ENCODE measurements around the gene SNAP47.

The SNAP47 gene

GRCh38 chr1:227729144-227729880 lies 5.9 kb upstream of the SNAP47 start:
- no peak for TF ChIP-seq TAF1 (IDR thresholded peaks at IDR 0.05; ENCODE audit: borderline replicate concordance, insufficient read depth, low read length)
- TF ChIP-seq POLR2AphosphoS5 (IDR thresholded peaks at IDR 0.05; ENCODE audit: low read depth, low read length): peak; percentile 59
- TF ChIP-seq, protein P1, sequence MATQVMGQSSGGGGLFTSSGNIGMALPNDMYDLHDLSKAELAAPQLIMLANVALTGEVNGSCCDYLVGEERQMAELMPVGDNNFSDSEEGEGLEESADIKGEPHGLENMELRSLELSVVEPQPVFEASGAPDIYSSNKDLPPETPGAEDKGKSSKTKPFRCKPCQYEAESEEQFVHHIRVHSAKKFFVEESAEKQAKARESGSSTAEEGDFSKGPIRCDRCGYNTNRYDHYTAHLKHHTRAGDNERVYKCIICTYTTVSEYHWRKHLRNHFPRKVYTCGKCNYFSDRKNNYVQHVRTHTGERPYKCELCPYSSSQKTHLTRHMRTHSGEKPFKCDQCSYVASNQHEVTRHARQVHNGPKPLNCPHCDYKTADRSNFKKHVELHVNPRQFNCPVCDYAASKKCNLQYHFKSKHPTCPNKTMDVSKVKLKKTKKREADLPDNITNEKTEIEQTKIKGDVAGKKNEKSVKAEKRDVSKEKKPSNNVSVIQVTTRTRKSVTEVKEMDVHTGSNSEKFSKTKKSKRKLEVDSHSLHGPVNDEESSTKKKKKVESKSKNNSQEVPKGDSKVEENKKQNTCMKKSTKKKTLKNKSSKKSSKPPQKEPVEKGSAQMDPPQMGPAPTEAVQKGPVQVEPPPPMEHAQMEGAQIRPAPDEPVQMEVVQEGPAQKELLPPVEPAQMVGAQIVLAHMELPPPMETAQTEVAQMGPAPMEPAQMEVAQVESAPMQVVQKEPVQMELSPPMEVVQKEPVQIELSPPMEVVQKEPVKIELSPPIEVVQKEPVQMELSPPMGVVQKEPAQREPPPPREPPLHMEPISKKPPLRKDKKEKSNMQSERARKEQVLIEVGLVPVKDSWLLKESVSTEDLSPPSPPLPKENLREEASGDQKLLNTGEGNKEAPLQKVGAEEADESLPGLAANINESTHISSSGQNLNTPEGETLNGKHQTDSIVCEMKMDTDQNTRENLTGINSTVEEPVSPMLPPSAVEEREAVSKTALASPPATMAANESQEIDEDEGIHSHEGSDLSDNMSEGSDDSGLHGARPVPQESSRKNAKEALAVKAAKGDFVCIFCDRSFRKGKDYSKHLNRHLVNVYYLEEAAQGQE (IDR thresholded peaks at IDR 0.05; ENCODE audit: insufficient read depth in 1 of 2, low read depth in 2 of 2, low read length in 2 of 2): no peak
- no peak for TF ChIP-seq FOXP2 (optimal IDR thresholded peaks at IDR 0.05; ENCODE audit: borderline replicate concordance, extremely low read depth, extremely low read length, insufficient read depth)
- TF ChIP-seq SIN3A (IDR thresholded peaks at IDR 0.05; ENCODE audit: borderline replicate concordance, insufficient read depth, low read length): 0 out of 2 replicates have a peak, but pooled peaks have one; percentile 23

DNA sequence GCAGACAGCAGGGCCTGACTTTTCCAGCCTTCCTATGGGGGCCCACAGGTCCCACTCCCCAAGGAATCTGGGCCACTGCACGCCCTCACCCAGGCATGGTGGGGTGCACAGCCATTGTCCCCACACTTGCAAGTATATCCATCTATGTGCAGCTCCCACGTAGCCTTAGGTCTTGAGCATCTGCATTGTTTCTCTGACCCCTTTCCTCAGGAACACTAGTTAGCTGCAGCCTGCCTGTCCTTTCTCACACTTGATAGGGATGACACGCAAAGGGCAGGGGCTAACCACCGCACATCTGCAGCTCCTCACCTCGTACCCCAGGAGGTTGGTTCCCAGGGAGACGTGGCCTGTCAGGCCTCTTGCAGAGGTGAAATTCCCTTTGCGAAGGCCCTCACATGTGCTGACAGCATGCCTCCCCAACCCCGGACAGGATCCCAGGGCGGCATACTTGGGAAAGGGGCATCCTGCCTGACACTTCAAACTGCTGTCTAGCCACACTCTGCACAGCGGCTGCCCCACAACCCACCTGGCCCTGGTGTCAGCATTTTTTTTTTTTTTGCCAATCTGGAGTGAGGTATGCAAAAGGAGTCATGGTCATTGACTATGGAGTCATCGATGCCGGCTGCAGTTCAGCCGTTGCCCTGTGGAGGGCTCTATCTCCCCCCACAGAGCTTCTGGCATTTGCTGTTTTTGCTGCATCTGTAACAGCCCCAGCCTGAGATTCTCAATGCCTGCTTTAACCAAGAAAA lies 5.2 kb upstream of the SNAP47 start:
- no peak for TF ChIP-seq TAF1 (IDR thresholded peaks at IDR 0.05; ENCODE audit: borderline replicate concordance, insufficient read depth, low read length)
- TF ChIP-seq SIN3A (IDR thresholded peaks at IDR 0.05; ENCODE audit: borderline replicate concordance, insufficient read depth, low read length): no peak
- no peak; the same call in none of the 2 replicates for TF ChIP-seq POLR2AphosphoS5 (IDR thresholded peaks at IDR 0.05; ENCODE audit: low read depth, low read length)
- TF ChIP-seq, protein P1 (IDR thresholded peaks at IDR 0.05; ENCODE audit: insufficient read depth in 1 of 2, low read depth in 2 of 2, low read length in 2 of 2): no peak
- TF ChIP-seq FOXP2 (optimal IDR thresholded peaks at IDR 0.05; ENCODE audit: borderline replicate concordance, extremely low read depth, extremely low read length, insufficient read depth): no peak

GRCh38 chr1:227730630-227731151 lies 4.5 kb upstream of the SNAP47 start:
- TF ChIP-seq FOXP2 (optimal IDR thresholded peaks at IDR 0.05; ENCODE audit: borderline replicate concordance, extremely low read depth, extremely low read length, insufficient read depth): no peak
- TF ChIP-seq SIN3A (IDR thresholded peaks at IDR 0.05; ENCODE audit: borderline replicate concordance, insufficient read depth, low read length): no peak
- TF ChIP-seq, protein P1 (IDR thresholded peaks at IDR 0.05; ENCODE audit: insufficient read depth in 1 of 2, low read depth in 2 of 2, low read length in 2 of 2): no peak
- no peak for TF ChIP-seq TAF1 (IDR thresholded peaks at IDR 0.05; ENCODE audit: borderline replicate concordance, insufficient read depth, low read length)
- TF ChIP-seq POLR2AphosphoS5 (IDR thresholded peaks at IDR 0.05; ENCODE audit: low read depth, low read length): no peak; the same call in 1 of the 2 replicates

GRCh38 chr1:227731241-227731677 lies 4.0 kb upstream of the SNAP47 start:
- TF ChIP-seq POLR2AphosphoS5 (IDR thresholded peaks at IDR 0.05; ENCODE audit: low read depth, low read length): peak; percentile 40; the same call in 1 of the 2 replicates
- TF ChIP-seq, protein P1 (IDR thresholded peaks at IDR 0.05; ENCODE audit: insufficient read depth in 1 of 2, low read depth in 2 of 2, low read length in 2 of 2): no peak

All from PFSK-1 (cell line).